Measurements from ENCODE around the gene APEH. TPM values are rescaled to one million over a fixed set of nuclear protein-coding genes. Genes with fewer than 3 reads are reported as not detected.

The APEH gene
- total and polyA plus RNA-seq, 10 of the 15 experiments (the other 5 are each of a cell fraction or from before 2014, with no cell fraction given): 74.4 to 214 (median 131) TPM

DNA sequence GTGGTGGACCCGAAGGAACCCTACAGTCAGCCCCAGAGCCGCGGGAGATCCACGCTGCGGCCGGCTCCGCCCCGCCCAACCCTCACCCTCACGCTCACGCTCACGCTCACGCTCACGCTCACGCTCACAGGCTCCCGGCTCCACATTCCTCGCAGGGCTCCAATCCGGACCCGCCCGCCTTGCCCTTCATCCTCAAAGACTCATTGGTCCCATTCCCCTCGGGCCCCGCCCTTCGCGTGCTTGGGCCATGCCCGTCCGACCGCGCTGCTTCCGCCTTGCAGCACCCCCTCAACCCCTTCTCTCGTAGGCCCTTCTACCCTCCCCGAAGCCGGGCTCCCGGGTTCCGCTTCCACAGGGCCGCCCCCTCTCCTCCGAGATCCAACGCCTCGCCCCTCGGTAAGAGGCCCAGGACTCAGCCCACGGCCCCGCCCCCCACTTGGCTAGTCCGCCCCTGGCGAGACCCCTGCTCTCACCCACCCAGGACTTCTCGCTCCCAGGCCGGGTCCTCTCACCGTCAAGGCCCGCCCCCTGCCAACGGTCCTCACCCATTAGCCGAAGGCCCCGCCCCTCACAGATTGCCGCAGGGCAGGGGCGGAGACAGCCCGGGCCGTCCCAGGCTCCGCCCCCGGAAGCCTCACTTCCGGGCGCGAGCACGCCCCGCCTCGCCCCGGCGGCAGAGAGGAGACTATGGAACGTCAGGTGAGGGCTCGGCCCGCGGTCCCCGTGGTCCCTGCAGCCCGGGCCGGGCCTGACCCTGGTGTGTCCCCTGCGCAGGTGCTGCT lies at the start of gene APEH (continued):
- TF ChIP-seq GABPA (IDR thresholded peaks at IDR 0.05; ENCODE audit: low read depth) (peak; percentile 83), ZZZ3 (IDR thresholded peaks at IDR 0.05; ENCODE audit: control insufficient read depth, insufficient read length, low read depth) (no peak), YBX1 (IDR thresholded peaks at IDR 0.05) (no peak), SMC3 (IDR thresholded peaks at IDR 0.05; ENCODE audit: borderline replicate concordance, low read length) (no peak), MXI1 (IDR thresholded peaks at IDR 0.05; ENCODE audit: low read depth, low read length) (peak; percentile 82), EGR1 (IDR thresholded peaks at IDR 0.05; ENCODE audit: borderline replicate concordance in 1 of 2, low read depth in 2 of 2, low read length in 2 of 2) (peak; percentile 12 to 70), HDAC2 (IDR thresholded peaks at IDR 0.05) (no peak), KAT2A (conservative IDR thresholded peaks at IDR 0.05; ENCODE audit: control insufficient read depth, low read depth, low read length) (no peak), ZSCAN29 (IDR thresholded peaks at IDR 0.05) (no peak), NR2F1 (conservative IDR thresholded peaks at IDR 0.05) (peak; percentile 72), SIX5 (IDR thresholded peaks at IDR 0.05; ENCODE audit: low read depth, low read length, severe bottlenecking) (no peak), TCF3 (IDR thresholded peaks at IDR 0.05; ENCODE audit: borderline replicate concordance, insufficient read depth, low read depth, low read length) (no peak), CEBPB (IDR thresholded peaks at IDR 0.05; ENCODE audit: borderline replicate concordance in 1 of 2, low read depth in 2 of 2, low read length in 2 of 2) (no peak), ZNF622 (IDR thresholded peaks at IDR 0.05) (no peak), RB1 (IDR thresholded peaks at IDR 0.05; ENCODE audit: borderline replicate concordance) (0 out of 2 replicates have a peak, but pooled peaks have one; percentile 49)
- TF ChIP-seq, protein P1, sequence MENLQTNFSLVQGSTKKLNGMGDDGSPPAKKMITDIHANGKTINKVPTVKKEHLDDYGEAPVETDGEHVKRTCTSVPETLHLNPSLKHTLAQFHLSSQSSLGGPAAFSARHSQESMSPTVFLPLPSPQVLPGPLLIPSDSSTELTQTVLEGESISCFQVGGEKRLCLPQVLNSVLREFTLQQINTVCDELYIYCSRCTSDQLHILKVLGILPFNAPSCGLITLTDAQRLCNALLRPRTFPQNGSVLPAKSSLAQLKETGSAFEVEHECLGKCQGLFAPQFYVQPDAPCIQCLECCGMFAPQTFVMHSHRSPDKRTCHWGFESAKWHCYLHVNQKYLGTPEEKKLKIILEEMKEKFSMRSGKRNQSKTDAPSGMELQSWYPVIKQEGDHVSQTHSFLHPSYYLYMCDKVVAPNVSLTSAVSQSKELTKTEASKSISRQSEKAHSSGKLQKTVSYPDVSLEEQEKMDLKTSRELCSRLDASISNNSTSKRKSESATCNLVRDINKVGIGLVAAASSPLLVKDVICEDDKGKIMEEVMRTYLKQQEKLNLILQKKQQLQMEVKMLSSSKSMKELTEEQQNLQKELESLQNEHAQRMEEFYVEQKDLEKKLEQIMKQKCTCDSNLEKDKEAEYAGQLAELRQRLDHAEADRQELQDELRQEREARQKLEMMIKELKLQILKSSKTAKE (IDR thresholded peaks at IDR 0.05; ENCODE audit: low read depth, poor library complexity, severe bottlenecking): no peak
- TF ChIP-seq, protein P2, sequence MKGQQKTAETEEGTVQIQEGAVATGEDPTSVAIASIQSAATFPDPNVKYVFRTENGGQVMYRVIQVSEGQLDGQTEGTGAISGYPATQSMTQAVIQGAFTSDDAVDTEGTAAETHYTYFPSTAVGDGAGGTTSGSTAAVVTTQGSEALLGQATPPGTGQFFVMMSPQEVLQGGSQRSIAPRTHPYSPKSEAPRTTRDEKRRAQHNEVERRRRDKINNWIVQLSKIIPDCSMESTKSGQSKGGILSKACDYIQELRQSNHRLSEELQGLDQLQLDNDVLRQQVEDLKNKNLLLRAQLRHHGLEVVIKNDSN (IDR thresholded peaks at IDR 0.05; ENCODE audit: borderline replicate concordance, extremely low read length, insufficient read depth, low read depth, low read length): no peak
- TF ChIP-seq, protein P3, sequence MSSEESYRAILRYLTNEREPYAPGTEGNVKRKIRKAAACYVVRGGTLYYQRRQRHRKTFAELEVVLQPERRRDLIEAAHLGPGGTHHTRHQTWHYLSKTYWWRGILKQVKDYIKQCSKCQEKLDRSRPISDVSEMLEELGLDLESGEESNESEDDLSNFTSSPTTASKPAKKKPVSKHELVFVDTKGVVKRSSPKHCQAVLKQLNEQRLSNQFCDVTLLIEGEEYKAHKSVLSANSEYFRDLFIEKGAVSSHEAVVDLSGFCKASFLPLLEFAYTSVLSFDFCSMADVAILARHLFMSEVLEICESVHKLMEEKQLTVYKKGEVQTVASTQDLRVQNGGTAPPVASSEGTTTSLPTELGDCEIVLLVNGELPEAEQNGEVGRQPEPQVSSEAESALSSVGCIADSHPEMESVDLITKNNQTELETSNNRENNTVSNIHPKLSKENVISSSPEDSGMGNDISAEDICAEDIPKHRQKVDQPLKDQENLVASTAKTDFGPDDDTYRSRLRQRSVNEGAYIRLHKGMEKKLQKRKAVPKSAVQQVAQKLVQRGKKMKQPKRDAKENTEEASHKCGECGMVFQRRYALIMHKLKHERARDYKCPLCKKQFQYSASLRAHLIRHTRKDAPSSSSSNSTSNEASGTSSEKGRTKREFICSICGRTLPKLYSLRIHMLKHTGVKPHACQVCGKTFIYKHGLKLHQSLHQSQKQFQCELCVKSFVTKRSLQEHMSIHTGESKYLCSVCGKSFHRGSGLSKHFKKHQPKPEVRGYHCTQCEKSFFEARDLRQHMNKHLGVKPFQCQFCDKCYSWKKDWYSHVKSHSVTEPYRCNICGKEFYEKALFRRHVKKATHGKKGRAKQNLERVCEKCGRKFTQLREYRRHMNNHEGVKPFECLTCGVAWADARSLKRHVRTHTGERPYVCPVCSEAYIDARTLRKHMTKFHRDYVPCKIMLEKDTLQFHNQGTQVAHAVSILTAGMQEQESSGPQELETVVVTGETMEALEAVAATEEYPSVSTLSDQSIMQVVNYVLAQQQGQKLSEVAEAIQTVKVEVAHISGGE (CRISPR knock-in tag; IDR thresholded peaks at IDR 0.05): peak; percentile 83
- TF ChIP-seq, protein P4, sequence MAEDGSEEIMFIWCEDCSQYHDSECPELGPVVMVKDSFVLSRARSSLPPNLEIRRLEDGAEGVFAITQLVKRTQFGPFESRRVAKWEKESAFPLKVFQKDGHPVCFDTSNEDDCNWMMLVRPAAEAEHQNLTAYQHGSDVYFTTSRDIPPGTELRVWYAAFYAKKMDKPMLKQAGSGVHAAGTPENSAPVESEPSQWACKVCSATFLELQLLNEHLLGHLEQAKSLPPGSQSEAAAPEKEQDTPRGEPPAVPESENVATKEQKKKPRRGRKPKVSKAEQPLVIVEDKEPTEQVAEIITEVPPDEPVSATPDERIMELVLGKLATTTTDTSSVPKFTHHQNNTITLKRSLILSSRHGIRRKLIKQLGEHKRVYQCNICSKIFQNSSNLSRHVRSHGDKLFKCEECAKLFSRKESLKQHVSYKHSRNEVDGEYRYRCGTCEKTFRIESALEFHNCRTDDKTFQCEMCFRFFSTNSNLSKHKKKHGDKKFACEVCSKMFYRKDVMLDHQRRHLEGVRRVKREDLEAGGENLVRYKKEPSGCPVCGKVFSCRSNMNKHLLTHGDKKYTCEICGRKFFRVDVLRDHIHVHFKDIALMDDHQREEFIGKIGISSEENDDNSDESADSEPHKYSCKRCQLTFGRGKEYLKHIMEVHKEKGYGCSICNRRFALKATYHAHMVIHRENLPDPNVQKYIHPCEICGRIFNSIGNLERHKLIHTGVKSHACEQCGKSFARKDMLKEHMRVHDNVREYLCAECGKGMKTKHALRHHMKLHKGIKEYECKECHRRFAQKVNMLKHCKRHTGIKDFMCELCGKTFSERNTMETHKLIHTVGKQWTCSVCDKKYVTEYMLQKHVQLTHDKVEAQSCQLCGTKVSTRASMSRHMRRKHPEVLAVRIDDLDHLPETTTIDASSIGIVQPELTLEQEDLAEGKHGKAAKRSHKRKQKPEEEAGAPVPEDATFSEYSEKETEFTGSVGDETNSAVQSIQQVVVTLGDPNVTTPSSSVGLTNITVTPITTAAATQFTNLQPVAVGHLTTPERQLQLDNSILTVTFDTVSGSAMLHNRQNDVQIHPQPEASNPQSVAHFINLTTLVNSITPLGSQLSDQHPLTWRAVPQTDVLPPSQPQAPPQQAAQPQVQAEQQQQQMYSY (CRISPR knock-in tag; IDR thresholded peaks at IDR 0.05): no peak

Measured in GM12878 (cell line).